Measurements from ENCODE around the gene LTB.

GRCh38 chr6:31620586-31621319, 38.5 kb upstream of the LTB start, which contains the start of gene PRRC2A:
- no peak for TF ChIP-seq CTCF (IDR thresholded peaks at IDR 0.05; ENCODE audit: poor library complexity, severe bottlenecking)
- no peak for TF ChIP-seq EP300 (conservative IDR thresholded peaks at IDR 0.05; ENCODE audit: poor library complexity, severe bottlenecking)
- peak; percentile 85 for TF ChIP-seq TAF1 (IDR thresholded peaks at IDR 0.05; ENCODE audit: low read depth)
- no peak for TF ChIP-seq SMC3 (conservative IDR thresholded peaks at IDR 0.05; ENCODE audit: poor library complexity)
- TF ChIP-seq MXI1 (conservative IDR thresholded peaks at IDR 0.05; ENCODE audit: poor library complexity, severe bottlenecking), result no peak
- peak; percentile 69 for TF ChIP-seq POLR2AphosphoS5 (IDR thresholded peaks at IDR 0.05)
- no peak for TF ChIP-seq EZH2 (IDR thresholded peaks at IDR 0.05; ENCODE audit: borderline replicate concordance, insufficient read depth, low read length, poor library complexity, severe bottlenecking)
- TF ChIP-seq REST (IDR thresholded peaks at IDR 0.05; ENCODE audit: borderline replicate concordance), result peak; percentile 88
- TF ChIP-seq RAD21 (conservative IDR thresholded peaks at IDR 0.05), result peak; percentile 15
